Stimulated activated memory B cell treated with anti-CD40 and anti-IgM and Interleukin-4, amounts not matched to agents 10 μg/mL and 1 μg/mL and 100 μg/mL, for 72 hours (primary cell): Measurements from ENCODE around the gene CLASRP.

Experiments
- ATAC-seq: fragments of 150-1000 bp; cut with Tn5 transposase; 2 replicates; pipeline ENCODE4 v1.10.0; 2021
- H3K27ac Mint-ChIP-seq: one replicate; pipeline ENCODE4 v1.8.0; 2022; ENCODE audit warnings: mild to moderate bottlenecking, mixed read lengths
- H3K27me3 Mint-ChIP-seq: one replicate; pipeline ENCODE4 v1.8.0; 2022; ENCODE audit warnings: mixed read lengths
- H3K36me3 Mint-ChIP-seq: one replicate; pipeline ENCODE4 v1.8.0; 2022; ENCODE audit warnings: mixed read lengths
- H3K4me1 Mint-ChIP-seq: one replicate; pipeline ENCODE4 v1.8.0; 2022; ENCODE audit warnings: mixed read lengths
- H3K4me3 Mint-ChIP-seq: one replicate; pipeline ENCODE4 v1.8.0; 2022; ENCODE audit warnings: mild to moderate bottlenecking, moderate library complexity, mixed read lengths
- H3K9me3 Mint-ChIP-seq: one replicate; pipeline ENCODE4 v1.8.0; 2022; ENCODE audit warnings: mixed read lengths

The CLASRP gene

GRCh38 chr19:45009625-45010255 is 29.1 kb upstream of the CLASRP start:
- H3K4me3 Mint-ChIP-seq = no peak overlapping the region
- H3K36me3 Mint-ChIP-seq = peaks cover 49% of the 10 kb centered on the region
- H3K9me3 Mint-ChIP-seq = no peaks in the 10 kb centered on the region
- no peak for ATAC-seq
- H3K4me1 Mint-ChIP-seq = peaks cover 36% of the 10 kb centered on the region
- peak overlapping the region; percentile 66 for H3K27ac Mint-ChIP-seq
- H3K27me3 Mint-ChIP-seq = no peaks in the 10 kb centered on the region

- no peaks in the 10 kb centered on the region for H3K9me3 Mint-ChIP-seq
- peaks cover 36% of the 10 kb centered on the region for H3K4me1 Mint-ChIP-seq
- no peak overlapping the region for H3K4me3 Mint-ChIP-seq
- peaks cover 49% of the 10 kb centered on the region for H3K36me3 Mint-ChIP-seq
- H3K27me3 Mint-ChIP-seq = no peaks in the 10 kb centered on the region
- ATAC-seq = no peak
- peak overlapping the region; percentile 66 for H3K27ac Mint-ChIP-seq
These were observed 28.5 kb upstream of the CLASRP start for GRCh38 chr19:45010306-45010705.

GRCh38 chr19:45011959-45012358 is 26.9 kb upstream of the CLASRP start:
- H3K4me3 Mint-ChIP-seq = no peak overlapping the region
- H3K4me1 Mint-ChIP-seq = peaks cover 35% of the 10 kb centered on the region
- ATAC-seq = no peak
- no peaks in the 10 kb centered on the region for H3K9me3 Mint-ChIP-seq
- no peaks in the 10 kb centered on the region for H3K27me3 Mint-ChIP-seq
- peaks cover 35% of the 10 kb centered on the region for H3K36me3 Mint-ChIP-seq
- no peak overlapping the region for H3K27ac Mint-ChIP-seq

- Mint-ChIP-seq H3K9me3 (no peaks in the 10 kb centered on the region), H3K4me3 (peak overlapping the region; percentile 62), H3K27me3 (no peaks in the 10 kb centered on the region), H3K36me3 (peaks cover 14% of the 10 kb centered on the region), H3K27ac (peak overlapping the region; percentile 82), H3K4me1 (peaks cover 23% of the 10 kb centered on the region)
- peak; percentile 96 for ATAC-seq
These were observed 22.2 kb upstream of the CLASRP start for GRCh38 chr19:45016388-45017314.

- peaks cover 27% of the 10 kb centered on the region for H3K36me3 Mint-ChIP-seq
- H3K4me3 Mint-ChIP-seq = no peak overlapping the region
- H3K27me3 Mint-ChIP-seq = no peaks in the 10 kb centered on the region
- no peak for ATAC-seq
- H3K27ac Mint-ChIP-seq = peak overlapping the region; percentile 68
- no peaks in the 10 kb centered on the region for H3K9me3 Mint-ChIP-seq
- H3K4me1 Mint-ChIP-seq = peaks cover 23% of the 10 kb centered on the region
These were observed 19.7 kb upstream of the CLASRP start for GRCh38 chr19:45019187-45019586.

- Mint-ChIP-seq H3K36me3 (peaks cover 27% of the 10 kb centered on the region), H3K4me1 (peaks cover 23% of the 10 kb centered on the region), H3K9me3 (no peaks in the 10 kb centered on the region), H3K4me3 (no peak overlapping the region), H3K27ac (no peak overlapping the region), H3K27me3 (no peaks in the 10 kb centered on the region)
- ATAC-seq = no peak
These were observed 18.8 kb upstream of the CLASRP start for GRCh38 chr19:45020071-45020470.

GRCh38 chr19:45021971-45022370 is 16.9 kb upstream of the CLASRP start:
- Mint-ChIP-seq H3K4me1 (peaks cover 11% of the 10 kb centered on the region), H3K36me3 (peaks cover 33% of the 10 kb centered on the region), H3K27ac (no peak overlapping the region), H3K9me3 (no peaks in the 10 kb centered on the region), H3K4me3 (no peak overlapping the region), H3K27me3 (no peaks in the 10 kb centered on the region)
- no peak for ATAC-seq

- Mint-ChIP-seq H3K27ac (no peak overlapping the region), H3K4me1 (peaks cover 8% of the 10 kb centered on the region), H3K27me3 (no peaks in the 10 kb centered on the region), H3K36me3 (peaks cover 42% of the 10 kb centered on the region), H3K9me3 (no peaks in the 10 kb centered on the region), H3K4me3 (no peak overlapping the region)
- no peak for ATAC-seq
These were observed 15.8 kb upstream of the CLASRP start for GRCh38 chr19:45023048-45023447.

GRCh38 chr19:45025264-45025663 is 13.6 kb upstream of the CLASRP start:
- H3K4me1 Mint-ChIP-seq = no peaks in the 10 kb centered on the region
- H3K9me3 Mint-ChIP-seq = no peaks in the 10 kb centered on the region
- no peak for ATAC-seq
- no peaks in the 10 kb centered on the region for H3K27me3 Mint-ChIP-seq
- H3K4me3 Mint-ChIP-seq = no peak overlapping the region
- no peak overlapping the region for H3K27ac Mint-ChIP-seq
- peaks cover 50% of the 10 kb centered on the region for H3K36me3 Mint-ChIP-seq

GRCh38 chr19:45027371-45027770 is 11.5 kb upstream of the CLASRP start:
- Mint-ChIP-seq H3K27ac (no peak overlapping the region), H3K9me3 (no peaks in the 10 kb centered on the region), H3K36me3 (peaks cover 63% of the 10 kb centered on the region), H3K4me3 (no peak overlapping the region), H3K27me3 (no peaks in the 10 kb centered on the region), H3K4me1 (no peaks in the 10 kb centered on the region)
- no peak for ATAC-seq

GRCh38 chr19:45030825-45031224 is 8.0 kb upstream of the CLASRP start:
- Mint-ChIP-seq H3K9me3 (no peaks in the 10 kb centered on the region), H3K27ac (no peak overlapping the region), H3K4me1 (no peaks in the 10 kb centered on the region), H3K4me3 (no peak overlapping the region), H3K36me3 (peaks cover 74% of the 10 kb centered on the region), H3K27me3 (no peaks in the 10 kb centered on the region)
- ATAC-seq = no peak

GRCh38 chr19:45032421-45032820 is 6.4 kb upstream of the CLASRP start:
- Mint-ChIP-seq H3K27me3 (no peaks in the 10 kb centered on the region), H3K4me3 (no peak overlapping the region), H3K4me1 (no peaks in the 10 kb centered on the region), H3K36me3 (peaks cover 75% of the 10 kb centered on the region), H3K27ac (no peak overlapping the region), H3K9me3 (no peaks in the 10 kb centered on the region)
- no peak for ATAC-seq

GRCh38 chr19:45035755-45036154 is 3.1 kb upstream of the CLASRP start:
- Mint-ChIP-seq H3K36me3 (peaks cover 66% of the 10 kb centered on the region), H3K4me1 (peaks cover 22% of the 10 kb centered on the region), H3K9me3 (no peaks in the 10 kb centered on the region), H3K27ac (no peak overlapping the region), H3K4me3 (no peak overlapping the region), H3K27me3 (no peaks in the 10 kb centered on the region)
- no peak for ATAC-seq

GRCh38 chr19:45037393-45038169 is 1.3 kb upstream of the CLASRP start:
- Mint-ChIP-seq H3K27ac (no peak overlapping the region), H3K27me3 (no peaks in the 10 kb centered on the region), H3K9me3 (no peaks in the 10 kb centered on the region), H3K4me3 (peak overlapping the region; percentile 87), H3K4me1 (peaks cover 38% of the 10 kb centered on the region), H3K36me3 (peaks cover 64% of the 10 kb centered on the region)
- no peak for ATAC-seq

- H3K4me1 Mint-ChIP-seq = peaks cover 45% of the 10 kb centered on the region
- peak overlapping the region; percentile 92 for H3K27ac Mint-ChIP-seq
- no peaks in the 10 kb centered on the region for H3K27me3 Mint-ChIP-seq
- H3K36me3 Mint-ChIP-seq = peaks cover 54% of the 10 kb centered on the region
- ATAC-seq = no peak
- H3K4me3 Mint-ChIP-seq = peak overlapping the region; percentile 87
- no peaks in the 10 kb centered on the region for H3K9me3 Mint-ChIP-seq
These were observed 1.4 kb downstream of the CLASRP start for GRCh38 chr19:45040059-45040771.
